Activated CD4-positive, alpha-beta T cell treated with anti-CD3 and anti-CD28 coated beads for 4 hours (primary cell): ENCODE data around the gene RPRML.

Experiments
- DNase-seq, 2 donors: peaks; one replicate each; pipeline ENCODE4 v3.0.0-alpha.2; 2020

RPRML gene

GRCh38 chr17:46943218-46943500, 35.9 kb downstream of the RPRML start:
- no peak for DNase-seq

- peak; percentile 26 to 45 for DNase-seq
These were observed 36.4 kb downstream of the RPRML start for GRCh38 chr17:46942441-46943217.

GRCh38 chr17:46940692-46941404, 38.2 kb downstream of the RPRML start:
- DNase-seq, result peak; percentile 56 to 69

- no peak for DNase-seq
These were observed 43.3 kb downstream of the RPRML start for GRCh38 chr17:46935658-46936266.

GRCh38 chr17:46931596-46931995, 47.5 kb downstream of the RPRML start:
- DNase-seq, result no peak

GRCh38 chr17:46930051-46930450, 49.0 kb downstream of the RPRML start:
- DNase-seq, result no peak

- no peak for DNase-seq
These were observed 49.6 kb downstream of the RPRML start for GRCh38 chr17:46929413-46929812.

- DNase-seq, result no peak
These were observed 50.4 kb downstream of the RPRML start for GRCh38 chr17:46928467-46929261.
